ENCODE results near the gene MAP2.

Gene MAP2

GRCh38 chr2:209642146-209642820 lies 218.4 kb downstream of the MAP2 start:
- no peak overlapping the region for H3K4me3 ChIP-seq (ENCODE audit: low read depth, low read length)

GRCh38 chr2:209644842-209645241 lies 221.0 kb downstream of the MAP2 start:
- H3K4me3 ChIP-seq (ENCODE audit: low read depth, low read length) = no peak overlapping the region

GRCh38 chr2:209648714-209649113 lies 224.9 kb downstream of the MAP2 start:
- no peak overlapping the region for H3K4me3 ChIP-seq (ENCODE audit: low read depth, low read length)

- no peak overlapping the region for H3K4me3 ChIP-seq (ENCODE audit: low read depth, low read length)
Observed at GRCh38 chr2:209653134-209653533, 229.3 kb downstream of the MAP2 start.

GRCh38 chr2:209661286-209661894 lies 237.5 kb downstream of the MAP2 start:
- H3K4me3 ChIP-seq (ENCODE audit: low read depth, low read length) = no peak overlapping the region

- no peak overlapping the region for H3K4me3 ChIP-seq (ENCODE audit: low read depth, low read length)
Observed at GRCh38 chr2:209662021-209662420, 238.2 kb downstream of the MAP2 start.

- no peak overlapping the region for H3K4me3 ChIP-seq (ENCODE audit: low read depth, low read length)
Observed at GRCh38 chr2:209663139-209663538, 239.3 kb downstream of the MAP2 start.

GRCh38 chr2:209663656-209664055 lies 239.8 kb downstream of the MAP2 start:
- H3K4me3 ChIP-seq (ENCODE audit: low read depth, low read length) = no peak overlapping the region

GRCh38 chr2:209666296-209666695 lies 242.4 kb downstream of the MAP2 start:
- no peak overlapping the region for H3K4me3 ChIP-seq (ENCODE audit: low read depth, low read length)

- H3K4me3 ChIP-seq (ENCODE audit: low read depth, low read length) = no peak overlapping the region
Observed at GRCh38 chr2:209671020-209671680, 247.3 kb downstream of the MAP2 start.

GRCh38 chr2:209673811-209674210 lies 250.0 kb downstream of the MAP2 start:
- H3K4me3 ChIP-seq (ENCODE audit: low read depth, low read length) = no peak overlapping the region

GRCh38 chr2:209680596-209680995 lies 256.7 kb downstream of the MAP2 start:
- H3K4me3 ChIP-seq (ENCODE audit: low read depth, low read length) = no peak overlapping the region

- H3K4me3 ChIP-seq (ENCODE audit: low read depth, low read length) = no peak overlapping the region
Observed at GRCh38 chr2:209681201-209681735, 257.4 kb downstream of the MAP2 start.

- no peak overlapping the region for H3K4me3 ChIP-seq (ENCODE audit: low read depth, low read length)
Observed at GRCh38 chr2:209682646-209683045, 258.8 kb downstream of the MAP2 start.

- H3K4me3 ChIP-seq (ENCODE audit: low read depth, low read length) = no peak overlapping the region
Observed at GRCh38 chr2:209685340-209685739, 261.5 kb downstream of the MAP2 start.

- no peak overlapping the region for H3K4me3 ChIP-seq (ENCODE audit: low read depth, low read length)
Observed at GRCh38 chr2:209685963-209686362, 262.1 kb downstream of the MAP2 start.

- no peak overlapping the region for H3K4me3 ChIP-seq (ENCODE audit: low read depth, low read length)
Observed at GRCh38 chr2:209686448-209686847, 262.6 kb downstream of the MAP2 start.

- no peak overlapping the region for H3K4me3 ChIP-seq (ENCODE audit: low read depth, low read length)
Observed at GRCh38 chr2:209687323-209687969, 263.6 kb downstream of the MAP2 start.

GRCh38 chr2:209688385-209688784 lies 264.5 kb downstream of the MAP2 start:
- no peak overlapping the region for H3K4me3 ChIP-seq (ENCODE audit: low read depth, low read length)

- no peak overlapping the region for H3K4me3 ChIP-seq (ENCODE audit: low read depth, low read length)
Observed at GRCh38 chr2:209690029-209690754, 266.3 kb downstream of the MAP2 start.

- H3K4me3 ChIP-seq (ENCODE audit: low read depth, low read length) = no peak overlapping the region
Observed at GRCh38 chr2:209694748-209695147, 270.9 kb downstream of the MAP2 start.

Measured in iPS-11a (cell line).